GM18909 (cell line): ENCODE data around the gene RGP1.

Experiments used
- ATAC-seq: cut with Tn5 transposase; IDR thresholded peaks from one replicate; pipeline ENCODE4 v1.9.1; 2021; ENCODE audit warnings: mild to moderate bottlenecking; ENCODE audit not compliant: unreplicated experiment, poor library complexity

Gene RGP1, protein sequence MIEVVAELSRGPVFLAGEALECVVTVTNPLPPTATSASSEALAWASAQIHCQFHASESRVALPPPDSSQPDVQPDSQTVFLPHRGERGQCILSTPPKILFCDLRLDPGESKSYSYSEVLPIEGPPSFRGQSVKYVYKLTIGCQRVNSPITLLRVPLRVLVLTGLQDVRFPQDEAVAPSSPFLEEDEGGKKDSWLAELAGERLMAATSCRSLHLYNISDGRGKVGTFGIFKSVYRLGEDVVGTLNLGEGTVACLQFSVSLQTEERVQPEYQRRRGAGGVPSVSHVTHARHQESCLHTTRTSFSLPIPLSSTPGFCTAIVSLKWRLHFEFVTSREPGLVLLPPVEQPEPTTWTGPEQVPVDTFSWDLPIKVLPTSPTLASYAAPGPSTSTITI

DNA sequence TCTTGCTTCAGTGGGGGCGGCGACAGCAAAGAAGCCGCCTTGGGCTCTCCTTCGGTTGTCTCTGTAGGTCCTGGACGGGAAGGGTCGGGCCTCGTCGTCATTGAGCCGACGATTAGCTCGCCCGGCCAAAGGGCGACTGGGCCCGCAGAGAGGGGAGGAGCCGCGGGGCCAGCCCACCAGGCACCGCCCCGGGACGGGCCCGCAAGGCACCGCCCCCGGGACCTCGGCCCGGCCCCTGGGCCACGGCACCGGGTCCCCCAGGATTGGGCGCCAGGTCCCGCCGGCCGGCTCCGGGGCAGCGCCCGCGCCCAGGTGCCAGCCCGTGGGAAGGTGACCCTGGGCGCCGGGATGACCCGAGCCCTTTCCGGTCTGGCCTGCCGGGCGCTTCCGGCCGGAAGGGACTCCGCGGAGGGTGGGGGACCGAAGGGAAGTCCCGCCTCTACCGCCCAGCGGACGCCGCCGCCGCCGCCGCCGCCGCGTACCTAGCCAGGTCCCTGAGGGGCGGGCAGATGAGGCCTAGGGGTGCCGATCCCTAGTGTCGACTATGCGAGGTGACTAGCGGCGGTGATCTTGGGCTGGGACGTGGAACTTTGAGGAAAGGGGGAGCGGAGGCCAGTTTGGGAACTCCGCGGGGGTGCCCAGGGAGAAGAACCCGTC lies at the start of gene RGP1, which contains the start of gene GBA2:
RGP1 (plus strand) TSS at position 430 of the 657 bp plus-strand sequence. CDS start 469 bp downstream, outside the sequence.
GBA2 (minus strand) TSS at position 371 of the 657 bp plus-strand sequence. CDS start 524 bp downstream, outside the sequence.
- ATAC-seq: peak; percentile 85

DNA sequence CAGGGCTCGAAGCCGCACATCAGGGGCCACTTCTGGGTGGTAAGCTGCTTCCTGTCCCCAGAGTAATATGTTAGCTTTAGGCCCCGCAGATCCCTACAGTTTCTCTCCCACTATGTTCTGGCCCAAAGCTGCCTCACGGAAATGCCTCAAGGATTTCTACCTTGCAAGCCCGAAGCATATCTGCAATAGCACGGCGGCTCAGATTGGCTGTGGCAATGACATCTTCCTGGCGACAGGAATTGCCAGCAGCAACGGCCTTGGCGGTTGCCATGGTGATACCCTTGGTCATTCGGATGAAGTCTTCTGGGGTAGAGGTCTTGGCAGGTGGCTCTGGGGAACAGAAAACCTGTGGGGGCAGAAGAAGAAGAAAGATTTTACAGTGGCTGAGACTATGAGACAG lies 49.1 kb upstream of the RGP1 start:
- no peak for ATAC-seq

DNA sequence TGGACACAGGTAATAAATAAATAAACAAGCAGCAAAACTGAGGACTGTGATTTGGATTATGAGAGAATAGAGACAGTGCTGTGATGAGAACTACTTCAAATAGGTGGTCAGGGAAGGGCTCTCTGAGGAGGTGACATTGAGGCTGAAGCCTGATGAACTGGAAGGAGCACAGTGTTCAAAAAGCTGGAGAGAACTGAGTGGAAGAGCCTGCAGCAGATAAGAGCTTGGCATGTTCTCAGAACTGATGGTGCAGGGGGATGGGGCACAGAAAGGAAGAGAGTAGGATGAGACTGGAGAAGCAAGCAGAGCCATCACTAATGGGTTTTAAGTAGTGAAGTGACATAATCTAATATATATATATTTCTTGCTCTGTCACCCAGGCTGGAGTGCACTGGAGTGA lies 48.1 kb upstream of the RGP1 start:
- ATAC-seq: no peak

DNA sequence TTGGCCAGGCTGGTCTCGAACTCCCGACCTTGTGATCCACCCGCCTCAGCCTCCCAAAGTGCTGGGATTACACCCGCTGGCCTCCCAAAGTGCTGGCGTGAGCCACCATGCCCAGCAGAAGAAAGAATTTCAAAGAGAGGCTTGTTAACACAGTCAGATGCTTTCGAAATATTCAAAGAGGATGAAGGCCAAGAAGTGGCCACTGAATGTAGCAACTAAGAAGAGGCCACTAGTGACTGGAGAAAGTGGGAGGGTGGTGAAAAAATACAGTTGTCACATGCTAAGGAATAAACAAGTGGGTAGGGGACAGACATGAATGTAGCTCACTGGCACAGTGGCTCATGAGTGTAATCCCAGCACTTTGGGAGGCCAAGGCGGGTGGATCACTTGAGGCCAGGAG lies 46.4 kb upstream of the RGP1 start:
- no peak for ATAC-seq

DNA sequence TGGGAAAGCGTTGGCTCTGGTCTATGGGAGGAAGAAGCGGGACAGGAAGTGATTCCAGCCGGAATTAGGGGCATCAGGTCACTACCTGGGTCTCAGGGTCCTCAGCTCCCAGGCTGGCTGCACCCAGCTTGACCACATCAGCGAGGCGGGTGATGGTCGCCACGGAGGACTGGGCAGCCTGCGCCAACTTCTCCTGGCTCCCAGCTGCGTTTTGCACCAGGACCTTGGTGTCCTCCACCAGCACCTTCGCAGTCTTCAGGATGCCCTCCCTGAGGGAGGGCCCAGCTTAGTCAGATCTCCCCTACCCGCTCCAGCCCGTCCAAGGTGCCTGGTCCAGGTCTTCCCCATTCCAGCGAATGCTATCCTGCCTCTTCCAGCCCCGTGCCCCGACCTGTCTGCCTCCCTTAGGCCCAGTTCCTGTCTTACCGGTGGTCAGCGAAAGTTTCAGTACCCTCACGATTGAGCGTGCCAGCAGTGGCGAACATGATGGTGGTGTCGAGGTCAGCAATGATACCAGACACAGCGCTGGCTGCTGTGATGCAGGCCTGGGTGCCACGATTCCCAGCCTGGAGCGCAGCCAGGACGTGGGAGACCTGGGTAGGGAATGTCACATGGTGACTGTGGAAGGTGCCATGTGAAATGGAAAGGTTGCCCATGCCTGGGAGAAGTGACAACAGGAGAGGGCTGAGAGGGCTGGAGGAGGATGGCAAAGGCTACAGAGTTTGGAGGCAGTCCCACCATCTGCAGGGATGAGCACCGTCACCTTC lies 45.0 kb upstream of the RGP1 start:
- ATAC-seq: no peak

DNA sequence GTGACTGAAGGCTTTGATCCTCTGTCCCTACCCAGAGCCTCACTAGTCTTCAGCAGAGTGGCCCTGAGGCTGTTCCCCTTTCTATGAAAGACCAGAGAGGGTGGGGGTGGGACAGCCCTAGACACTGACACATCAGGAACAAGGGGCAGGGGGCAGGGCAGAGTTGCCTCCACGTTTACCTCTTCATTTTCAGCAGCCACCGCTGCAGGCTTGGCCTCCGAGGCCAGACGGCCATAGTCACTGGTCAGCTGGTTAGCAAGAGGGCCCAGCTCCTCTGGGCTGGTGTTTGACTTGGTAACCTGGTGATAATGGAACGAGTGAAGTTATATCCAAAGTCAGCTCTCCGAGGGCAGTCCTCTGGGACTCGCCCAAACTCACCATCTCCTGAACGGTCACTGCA lies 43.7 kb upstream of the RGP1 start:
- no peak for ATAC-seq

DNA sequence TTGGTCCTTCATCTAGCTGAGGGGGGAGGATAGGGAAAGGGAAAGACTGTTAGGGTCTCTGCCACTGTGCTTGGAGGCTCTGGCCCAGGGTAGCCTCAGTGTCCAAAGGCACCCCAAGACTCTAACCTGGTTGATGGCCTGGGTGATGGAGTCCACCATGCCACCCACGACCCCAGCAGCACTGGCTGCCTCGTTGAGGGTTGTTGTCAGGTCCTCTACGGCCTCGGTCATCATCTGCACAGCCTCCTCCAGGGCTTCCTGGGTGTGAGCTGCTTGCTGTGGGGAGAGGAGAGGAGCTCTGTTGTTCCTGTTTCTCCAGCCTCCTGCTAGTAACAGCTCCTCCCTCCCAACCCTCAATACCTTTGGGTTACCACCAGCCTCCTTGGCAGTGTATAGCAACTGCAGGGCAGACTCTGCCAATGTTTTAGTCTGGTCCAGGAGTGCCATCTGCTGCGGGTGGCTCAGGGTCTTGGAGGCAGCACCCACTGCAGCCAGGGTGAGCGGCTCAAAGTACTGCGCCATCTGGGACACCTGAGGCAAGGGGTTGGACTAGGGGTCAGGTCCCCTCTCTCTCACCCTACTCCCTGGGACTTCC lies 43.2 kb upstream of the RGP1 start:
- ATAC-seq: no peak

DNA sequence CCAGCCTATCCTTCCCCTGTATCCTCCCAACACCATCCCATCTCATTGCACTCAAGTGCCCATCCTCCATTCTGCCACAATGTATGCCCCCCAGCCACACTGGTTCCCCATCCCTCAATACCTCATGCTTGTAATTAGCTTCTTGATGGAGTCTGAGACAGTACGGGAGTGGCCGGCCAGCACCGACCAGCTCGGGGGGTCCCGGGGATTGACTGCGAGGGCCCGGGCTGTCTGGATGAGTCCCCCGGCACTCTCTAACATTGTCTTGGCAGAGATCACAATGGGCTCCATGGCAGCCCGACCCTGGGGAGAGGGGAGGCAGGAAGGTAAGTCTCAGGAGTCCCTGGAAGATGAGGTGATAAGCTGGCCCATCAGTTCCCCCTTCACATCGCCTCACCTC lies 42.1 kb upstream of the RGP1 start:
- no peak for ATAC-seq

DNA sequence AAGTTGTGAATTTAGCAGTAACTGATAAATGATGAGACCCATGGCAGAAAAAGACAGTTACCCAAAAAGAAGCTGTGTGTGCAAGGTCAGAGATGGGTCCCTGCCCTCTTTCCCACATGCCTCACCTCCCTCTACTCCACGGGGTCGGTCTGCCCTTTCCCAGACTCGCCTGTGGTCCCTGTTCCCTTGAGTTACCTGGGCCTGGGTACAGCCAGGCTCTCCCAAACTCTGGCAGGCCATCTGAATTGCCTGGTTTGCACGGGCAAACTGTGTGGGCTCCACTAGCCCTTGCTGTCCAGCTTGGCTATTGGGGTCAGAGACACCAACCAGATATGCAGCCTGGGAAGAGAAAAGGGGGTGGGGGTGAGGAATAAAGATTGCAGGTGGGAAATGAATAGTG lies 40.9 kb upstream of the RGP1 start:
- no peak for ATAC-seq

DNA sequence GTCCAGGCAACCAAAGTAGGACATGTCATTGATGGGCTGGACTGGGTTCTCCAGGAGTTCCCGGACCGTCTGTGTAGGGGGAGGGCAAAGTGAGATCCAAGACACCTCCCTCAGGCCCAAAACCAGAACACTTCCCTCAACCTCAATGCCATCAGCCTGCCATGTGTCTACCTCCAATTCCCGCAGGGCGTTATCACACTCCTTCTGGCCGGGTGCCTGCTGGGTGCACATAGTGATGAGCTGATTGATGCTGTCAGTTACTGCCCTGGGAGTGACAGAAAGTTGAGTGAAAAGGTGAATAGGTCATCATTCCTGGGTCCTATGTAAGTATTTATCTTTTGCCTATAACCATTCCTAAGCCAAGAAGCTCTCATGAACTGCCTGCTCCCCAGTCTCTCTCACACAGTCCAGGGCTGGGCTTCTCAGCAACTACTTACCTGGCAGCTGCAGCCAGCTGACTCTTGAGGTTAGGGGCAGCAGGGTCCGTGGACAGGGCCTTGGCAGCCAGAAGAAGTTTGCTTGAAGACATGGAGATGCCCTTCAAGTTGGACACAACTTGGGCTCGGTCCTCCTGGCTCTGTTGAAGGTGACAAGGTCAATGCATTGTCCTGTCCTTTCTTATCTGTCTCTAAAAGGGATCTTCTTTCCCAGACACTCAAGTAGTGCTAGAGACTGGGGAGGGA lies 38.1 kb upstream of the RGP1 start:
- no peak for ATAC-seq

DNA sequence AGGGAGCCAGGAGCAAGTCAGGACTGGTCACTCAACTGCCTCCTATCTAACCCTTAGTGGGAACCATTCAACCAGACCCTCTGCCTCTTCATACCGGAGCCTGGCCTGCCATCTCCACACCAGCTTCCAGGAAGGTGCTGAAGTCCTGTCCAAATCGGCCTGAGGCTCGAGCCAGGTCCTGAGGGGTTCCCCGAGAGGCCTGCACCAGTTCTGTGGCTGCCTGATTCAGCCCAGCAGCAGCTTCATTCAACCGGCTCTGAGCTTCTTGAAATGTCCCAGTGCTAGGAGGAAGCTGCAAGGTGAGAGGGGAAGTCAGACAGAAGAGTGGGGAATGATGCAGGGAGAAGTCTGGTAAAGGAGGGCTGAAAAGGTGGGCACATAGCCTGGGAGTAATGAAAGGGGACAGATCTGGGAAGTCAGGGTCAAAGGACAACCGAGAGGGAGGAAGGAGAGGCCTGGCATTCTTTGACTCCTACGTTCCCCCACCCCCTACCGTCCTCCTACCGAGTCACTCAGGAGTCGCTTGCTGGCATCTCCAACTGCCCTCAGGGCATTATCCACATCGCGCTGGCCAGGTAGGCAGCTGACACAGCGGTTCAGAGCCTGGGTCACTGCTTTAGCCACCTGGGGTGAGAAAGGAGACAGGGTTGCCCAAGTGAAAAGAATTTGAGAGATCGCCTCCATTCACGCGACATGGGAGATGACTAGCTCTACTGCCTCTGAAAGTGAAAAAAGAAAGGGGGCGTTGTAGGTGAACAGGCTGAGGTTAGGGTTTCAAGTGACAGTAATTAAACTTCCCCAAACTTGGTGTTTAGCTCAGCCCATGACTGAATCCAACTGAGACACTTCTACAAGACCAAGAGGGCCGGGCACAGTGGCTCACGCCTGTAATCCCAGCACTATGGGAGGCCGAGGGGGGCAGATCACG lies 37.3 kb upstream of the RGP1 start:
- no peak for ATAC-seq

DNA sequence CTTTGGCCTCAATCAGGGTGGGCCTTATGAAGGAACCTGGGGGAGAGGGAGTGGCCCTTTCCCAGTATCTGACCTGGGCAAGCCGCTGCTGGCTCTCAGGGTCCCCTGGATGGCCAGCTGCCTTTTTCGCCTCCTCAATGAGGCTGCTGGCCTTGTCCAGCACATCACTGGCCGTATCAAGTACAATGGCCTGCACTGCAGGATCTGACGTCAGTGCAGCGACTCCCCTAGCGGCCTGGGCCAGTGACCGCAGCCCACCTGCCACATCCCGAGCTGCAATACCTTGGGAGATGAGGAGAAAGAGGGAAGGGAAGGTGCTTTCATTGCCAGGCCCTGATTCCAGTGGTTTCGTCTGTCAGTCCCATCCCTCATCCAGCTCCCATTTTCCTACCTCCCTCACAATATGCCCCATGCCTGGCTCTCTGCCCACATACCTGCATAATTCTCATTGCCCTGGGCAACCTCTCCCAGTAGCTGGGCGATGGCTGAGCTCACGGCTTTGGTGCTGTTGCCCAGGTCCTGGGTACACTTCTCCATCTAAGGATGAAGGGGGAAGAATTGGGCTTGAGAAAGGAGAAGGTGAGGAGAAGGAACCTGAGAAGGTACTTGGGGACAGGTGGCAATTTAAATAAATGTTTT lies 36.2 kb upstream of the RGP1 start:
- ATAC-seq: no peak

DNA sequence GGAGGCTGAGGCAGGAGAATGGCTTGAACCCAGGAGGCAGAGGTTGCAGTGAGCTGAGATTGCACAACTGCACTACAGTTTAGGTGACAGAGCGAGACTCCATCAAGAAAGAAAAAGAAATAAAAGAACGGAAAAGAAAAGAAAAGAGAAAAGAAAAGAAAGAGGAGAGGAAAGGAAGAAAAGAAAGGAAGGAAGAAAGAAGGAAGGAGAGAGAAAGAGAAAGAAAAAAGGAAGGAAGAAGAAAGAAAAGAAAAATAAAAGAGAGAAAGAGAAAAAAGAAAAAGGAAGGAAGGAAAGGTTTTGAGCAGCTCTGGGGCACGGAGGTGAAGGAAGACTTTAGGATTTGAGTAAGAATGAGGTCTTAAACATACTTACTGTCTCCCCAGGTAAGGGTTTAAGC lies 35.5 kb upstream of the RGP1 start:
- no peak for ATAC-seq

DNA sequence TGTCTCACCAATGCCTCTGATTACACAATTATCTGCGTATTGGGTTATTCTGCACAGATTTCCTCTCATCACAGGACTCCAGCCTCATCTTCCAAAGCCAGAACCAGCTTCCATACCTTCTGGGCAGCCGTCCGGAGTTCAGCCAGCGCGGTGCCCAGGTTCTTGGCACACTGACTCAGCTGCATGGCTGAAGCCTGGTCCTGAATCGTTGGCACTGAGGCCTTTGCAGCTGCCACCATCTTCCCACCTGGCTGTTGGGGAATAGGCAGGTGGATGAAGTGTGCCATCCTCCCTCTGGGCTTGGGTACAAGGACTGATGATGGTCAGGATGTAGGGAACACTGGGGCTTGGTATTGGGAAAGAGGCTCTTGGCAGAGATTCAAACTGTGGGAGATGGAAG lies 35.0 kb upstream of the RGP1 start:
- no peak for ATAC-seq

DNA sequence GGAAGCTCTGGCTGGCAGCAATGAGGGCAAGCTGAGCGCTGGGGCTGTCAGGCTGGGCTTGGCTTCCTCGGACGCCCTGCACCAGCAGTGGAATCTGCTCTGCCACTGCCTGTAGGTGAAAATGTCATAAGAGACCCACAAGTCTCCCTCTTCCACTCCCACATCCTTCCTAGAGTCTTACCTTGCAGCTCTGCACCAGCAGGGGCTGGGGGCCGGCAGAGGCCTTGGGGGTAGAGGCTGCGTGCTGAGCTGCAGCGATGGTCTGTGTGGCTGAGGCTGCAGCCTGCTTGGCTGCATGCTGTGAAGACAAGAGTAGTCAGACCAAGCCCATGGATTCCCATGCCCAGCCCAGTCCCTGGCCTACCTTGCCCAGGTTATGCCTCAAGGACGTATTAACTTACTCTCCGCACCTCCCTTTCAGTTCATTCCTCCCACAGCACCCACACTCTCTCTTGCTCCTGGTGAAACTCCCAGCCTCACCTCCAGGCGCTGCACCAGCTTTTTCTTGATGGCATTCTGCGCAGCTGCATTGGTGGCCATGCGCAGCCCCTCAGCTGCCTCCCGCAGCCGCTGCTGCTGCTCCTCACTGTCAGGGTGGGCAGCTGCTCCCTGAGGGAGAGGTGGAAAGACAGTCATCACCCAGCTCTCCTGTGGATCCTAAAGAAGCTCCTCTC lies 34.4 kb upstream of the RGP1 start:
- ATAC-seq: no peak

DNA sequence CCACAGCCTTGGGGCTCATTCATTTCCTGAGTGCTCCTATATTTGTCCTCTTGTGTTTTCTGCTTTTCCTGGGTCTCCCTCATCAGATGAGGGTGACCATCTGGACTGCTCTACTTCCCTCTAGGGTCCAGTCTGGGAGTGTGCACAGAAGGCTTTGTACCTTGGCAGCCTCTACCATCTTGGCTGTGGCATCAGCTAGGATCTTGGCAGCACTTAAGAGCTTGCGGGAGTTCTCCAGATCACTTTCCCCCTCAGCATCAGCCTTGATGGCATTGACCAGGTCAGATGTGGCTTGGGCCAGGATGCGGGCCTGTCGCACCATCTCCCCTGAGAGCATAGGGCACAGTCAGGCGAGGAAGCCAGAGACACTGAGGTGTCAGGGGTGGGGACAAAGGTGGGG lies 32.9 kb upstream of the RGP1 start:
- ATAC-seq: no peak

DNA sequence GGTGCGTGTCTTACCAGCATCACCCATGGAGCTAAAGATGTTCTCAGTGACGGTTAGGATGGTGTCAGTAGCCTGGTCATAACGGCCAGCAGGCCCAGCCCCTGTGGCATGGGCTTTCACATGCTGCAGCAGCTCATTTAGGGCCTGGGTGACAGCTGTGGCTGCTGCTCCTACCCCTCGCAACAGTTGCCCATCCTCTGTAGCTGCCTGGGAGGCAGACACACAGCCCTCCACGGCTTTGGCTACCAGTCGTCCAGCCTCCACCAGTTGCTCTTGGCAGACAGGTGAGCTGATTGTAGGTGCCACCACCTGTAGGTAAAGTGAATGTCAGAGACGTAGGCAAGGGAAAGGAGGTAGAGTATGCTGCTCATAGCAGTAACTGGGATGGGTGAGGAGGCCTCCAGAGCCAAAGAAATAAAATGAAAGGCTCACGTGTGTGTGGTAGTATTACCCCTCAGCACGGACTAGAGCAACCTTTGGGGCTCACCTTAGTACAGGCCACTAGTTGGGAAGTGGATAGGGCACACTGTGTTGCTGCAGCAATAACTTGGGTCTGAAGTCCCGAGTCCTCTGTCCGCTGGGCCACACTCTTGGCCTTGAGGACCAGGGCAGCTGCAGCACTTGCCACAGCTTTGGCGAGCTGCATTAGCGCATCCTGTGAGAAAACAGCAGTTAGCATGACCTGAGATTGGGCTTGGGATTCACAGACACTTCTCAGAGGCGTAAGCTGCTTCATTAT lies 31.8 kb upstream of the RGP1 start:
- ATAC-seq: no peak
